ENCODE results near the gene CTNNA3. TPM values are rescaled to one million over a fixed set of nuclear protein-coding genes. Genes with fewer than 3 reads are reported as not detected.

Gene CTNNA3
- total and polyA plus RNA-seq, 4 donors, result 0.16 to 2.4 (median 1.4) TPM

GRCh38 chr10:67669978-67670377, 26.0 kb downstream of the CTNNA3 start:
- Histone ChIP-seq H3K9me3 (ENCODE audit: control insufficient read depth in 4 of 4, low read length in 3 of 4) (no peaks in the 10 kb centered on the region), H3K4me1 (ENCODE audit: control insufficient read depth in 4 of 4, insufficient read depth in 4 of 4, low read length in 3 of 4) (no peaks in the 10 kb centered on the region), H3K4me3 (ENCODE audit: low read depth in 1 of 3, low read length in 3 of 3) (no peak overlapping the region), H3K27me3 (ENCODE audit: control insufficient read depth in 4 of 4, insufficient read depth in 4 of 4, low read length in 3 of 4) (no peaks in the 10 kb centered on the region), H3K36me3 (ENCODE audit: control insufficient read depth in 4 of 4, insufficient read depth in 3 of 4, low read depth in 1 of 4, low read length in 3 of 4) (no peaks in the 10 kb centered on the region), H3K9ac (ENCODE audit: low read depth in 1 of 2, low read length in 2 of 2) (no peak overlapping the region), H3K27ac (ENCODE audit: low read depth in 1 of 2, low read length in 2 of 2) (no peak overlapping the region)
- DNase-seq (ENCODE audit: low spot score), result no peak
- WGBS, result 51% methylated on average over 1 of the region's 1 CpG
- TF ChIP-seq MAX (IDR thresholded peaks at IDR 0.05) (no peak), YY1 (IDR thresholded peaks at IDR 0.05) (no peak), NR2F2 (IDR thresholded peaks at IDR 0.05) (no peak), HNF4G (IDR thresholded peaks at IDR 0.05) (no peak), SP1 (IDR thresholded peaks at IDR 0.05) (no peak), TAF1 (conservative IDR thresholded peaks at IDR 0.05) (no peak), GABPA (IDR thresholded peaks at IDR 0.05 in 1 of 2, conservative IDR thresholded peaks at IDR 0.05 in 1 of 2) (no peak)

GRCh38 chr10:67668448-67668847, 27.5 kb downstream of the CTNNA3 start:
- no peaks in the 10 kb centered on the region for H3K9me3 ChIP-seq (ENCODE audit: control insufficient read depth in 4 of 4, low read length in 3 of 4)
- no peaks in the 10 kb centered on the region for H3K27me3 ChIP-seq (ENCODE audit: control insufficient read depth in 4 of 4, insufficient read depth in 4 of 4, low read length in 3 of 4)
- WGBS, result 83% methylated on average over 3 of the region's 3 CpGs
- H3K36me3 ChIP-seq (ENCODE audit: control insufficient read depth in 4 of 4, insufficient read depth in 3 of 4, low read depth in 1 of 4, low read length in 3 of 4), result no peaks in the 10 kb centered on the region
- no peaks in the 10 kb centered on the region for H3K4me1 ChIP-seq (ENCODE audit: control insufficient read depth in 4 of 4, insufficient read depth in 4 of 4, low read length in 3 of 4)
- H3K9ac ChIP-seq (ENCODE audit: low read depth in 1 of 2, low read length in 2 of 2), result no peak overlapping the region
- H3K4me3 ChIP-seq (ENCODE audit: low read depth in 1 of 3, low read length in 3 of 3), result no peak overlapping the region
- DNase-seq (ENCODE audit: low spot score), result no peak
- TF ChIP-seq RXRA (IDR thresholded peaks at IDR 0.05), result no peak
- TF ChIP-seq YY1 (IDR thresholded peaks at IDR 0.05), result no peak
- TF ChIP-seq HNF4A (conservative IDR thresholded peaks at IDR 0.05), result no peak
- TF ChIP-seq TAF1 (conservative IDR thresholded peaks at IDR 0.05), result no peak
- TF ChIP-seq JUND (IDR thresholded peaks at IDR 0.05), result no peak
- TF ChIP-seq RAD21 (IDR thresholded peaks at IDR 0.05), result no peak
- no peak for TF ChIP-seq GABPA (IDR thresholded peaks at IDR 0.05 in 1 of 2, conservative IDR thresholded peaks at IDR 0.05 in 1 of 2)
- TF ChIP-seq ZBTB33 (IDR thresholded peaks at IDR 0.05), result no peak
- no peak for TF ChIP-seq NR2F2 (IDR thresholded peaks at IDR 0.05)
- TF ChIP-seq MAX (IDR thresholded peaks at IDR 0.05), result no peak
- no peak for TF ChIP-seq FOXA1 (IDR thresholded peaks at IDR 0.05)
- no peak for TF ChIP-seq SP1 (IDR thresholded peaks at IDR 0.05)
- H3K27ac ChIP-seq (ENCODE audit: low read depth in 1 of 2, low read length in 2 of 2), result no peak overlapping the region

GRCh38 chr10:67667035-67667425, 29.0 kb downstream of the CTNNA3 start:
- 90% methylated on average over 1 of the region's 1 CpG for WGBS
- no peak overlapping the region for H3K27ac ChIP-seq (ENCODE audit: low read depth in 1 of 2, low read length in 2 of 2)
- DNase-seq (ENCODE audit: low spot score), result no peak
- no peak overlapping the region for H3K4me3 ChIP-seq (ENCODE audit: low read depth in 1 of 3, low read length in 3 of 3)
- no peaks in the 10 kb centered on the region for H3K27me3 ChIP-seq (ENCODE audit: control insufficient read depth in 4 of 4, insufficient read depth in 4 of 4, low read length in 3 of 4)
- no peaks in the 10 kb centered on the region for H3K4me1 ChIP-seq (ENCODE audit: control insufficient read depth in 4 of 4, insufficient read depth in 4 of 4, low read length in 3 of 4)
- H3K9ac ChIP-seq (ENCODE audit: low read depth in 1 of 2, low read length in 2 of 2), result no peak overlapping the region
- no peaks in the 10 kb centered on the region for H3K36me3 ChIP-seq (ENCODE audit: control insufficient read depth in 4 of 4, insufficient read depth in 3 of 4, low read depth in 1 of 4, low read length in 3 of 4)
- no peaks in the 10 kb centered on the region for H3K9me3 ChIP-seq (ENCODE audit: control insufficient read depth in 4 of 4, low read length in 3 of 4)
- no peak for TF ChIP-seq HNF4G (IDR thresholded peaks at IDR 0.05)
- TF ChIP-seq ZBTB33 (IDR thresholded peaks at IDR 0.05), result no peak
- no peak for TF ChIP-seq GABPA (IDR thresholded peaks at IDR 0.05 in 1 of 2, conservative IDR thresholded peaks at IDR 0.05 in 1 of 2)
- no peak for TF ChIP-seq RXRA (IDR thresholded peaks at IDR 0.05)
- no peak for TF ChIP-seq CTCF (IDR thresholded peaks at IDR 0.05; ENCODE audit: low read depth, low read length, missing input control)
- TF ChIP-seq JUND (IDR thresholded peaks at IDR 0.05), result no peak
- TF ChIP-seq RAD21 (IDR thresholded peaks at IDR 0.05), result no peak
- no peak for TF ChIP-seq EGR1 (IDR thresholded peaks at IDR 0.05; ENCODE audit: low read depth in 2 of 2)
- no peak for TF ChIP-seq YY1 (IDR thresholded peaks at IDR 0.05)
- TF ChIP-seq FOXA1 (IDR thresholded peaks at IDR 0.05), result no peak
- no peak for TF ChIP-seq TAF1 (conservative IDR thresholded peaks at IDR 0.05)
- no peak for TF ChIP-seq REST (IDR thresholded peaks at IDR 0.05)
- TF ChIP-seq HNF4A (conservative IDR thresholded peaks at IDR 0.05), result no peak
- TF ChIP-seq SP1 (IDR thresholded peaks at IDR 0.05), result no peak
